Testis (tissue), 2 donors: ENCODE data around the gene ALDH1A3.

ENCODE experiments used
- CTCF ChIP-seq, 3 experiments: fragments of 450-650 bp in 2 of 3; fragments of 200-600 bp in 1 of 3; sonication (generic) in 1 of 3; IDR thresholded peaks; one replicate each; pipeline ENCODE4 v1.5.1; 2016 to 2019; ENCODE audit warnings: antibody characterized with exemption in 3 of 3, mild to moderate bottlenecking in 2 of 3, moderate library complexity in 1 of 3
- POLR2A ChIP-seq: fragments of 450-650 bp; IDR thresholded peaks from one replicate; pipeline ENCODE4 v1.6.1; 2017; ENCODE audit warnings: antibody characterized with exemption, mild to moderate bottlenecking, moderate library complexity

- no peak for TF ChIP-seq CTCF (IDR thresholded peaks at IDR 0.05)
- no peak for TF ChIP-seq POLR2A
These were observed 78.9 kb downstream of the ALDH1A3 start for GRCh38 chr15:100958326-100959065.
